Activated T-helper 2 cell treated with anti-CD3 and anti-CD28 coated beads, Interferon-gamma antibody, Interleukin-2, Interleukin-4, amounts not matched to agents 10 μg/mL and 5 μg/mL and 100 μg/mL, durations not matched to agents 14 hours and 24 hours and 36 hours (primary cell): ENCODE data around the gene SLC39A3. TPM values are rescaled to one million over a fixed set of nuclear protein-coding genes. Genes with fewer than 3 reads are reported as not detected.

ENCODE experiments used
- DNase-seq: peaks from one replicate; pipeline ENCODE4 v3.0.0; 2021; ENCODE audit warnings: low spot score
- H3K27ac Mint-ChIP-seq: one replicate; pipeline ENCODE4 v1.8.0; 2021; ENCODE audit warnings: mixed read lengths
- H3K27me3 Mint-ChIP-seq: one replicate; pipeline ENCODE4 v1.8.0; 2021; ENCODE audit warnings: low read depth, mixed read lengths
- H3K36me3 Mint-ChIP-seq: one replicate; pipeline ENCODE4 v1.8.0; 2021; ENCODE audit warnings: low read depth, mixed read lengths
- H3K4me1 Mint-ChIP-seq: one replicate; pipeline ENCODE4 v1.8.0; 2021; ENCODE audit warnings: low read depth, mixed read lengths
- H3K4me3 Mint-ChIP-seq: one replicate; pipeline ENCODE4 v1.8.0; 2021; ENCODE audit warnings: low read depth, mild to moderate bottlenecking, moderate library complexity, mixed read lengths
- H3K9me3 Mint-ChIP-seq: one replicate; pipeline ENCODE4 v1.8.0; 2021; ENCODE audit warnings: mixed read lengths
- intact Hi-C: fragments of 100-400 bp; cut with micrococcal nuclease; formaldehyde crosslinking; loops from one replicate; pipeline ENCODE4 v1.15.1; 2023
- total RNA-seq: library from RNA; stranded (reverse); gene quantifications from 2 replicates; pipeline ENCODE4 v1.2.3, GENCODE V29; 2022

Gene SLC39A3
- total RNA-seq, 1 donor from 2014 or later = 39.4 TPM

GRCh38 chr19:2706251-2706650 is 33.6 kb downstream of the SLC39A3 start:
- Mint-ChIP-seq H3K36me3 (no peaks in the 10 kb centered on the region), H3K4me3 (no peak overlapping the region)
- intact Hi-C loops = no loop called here

DNA sequence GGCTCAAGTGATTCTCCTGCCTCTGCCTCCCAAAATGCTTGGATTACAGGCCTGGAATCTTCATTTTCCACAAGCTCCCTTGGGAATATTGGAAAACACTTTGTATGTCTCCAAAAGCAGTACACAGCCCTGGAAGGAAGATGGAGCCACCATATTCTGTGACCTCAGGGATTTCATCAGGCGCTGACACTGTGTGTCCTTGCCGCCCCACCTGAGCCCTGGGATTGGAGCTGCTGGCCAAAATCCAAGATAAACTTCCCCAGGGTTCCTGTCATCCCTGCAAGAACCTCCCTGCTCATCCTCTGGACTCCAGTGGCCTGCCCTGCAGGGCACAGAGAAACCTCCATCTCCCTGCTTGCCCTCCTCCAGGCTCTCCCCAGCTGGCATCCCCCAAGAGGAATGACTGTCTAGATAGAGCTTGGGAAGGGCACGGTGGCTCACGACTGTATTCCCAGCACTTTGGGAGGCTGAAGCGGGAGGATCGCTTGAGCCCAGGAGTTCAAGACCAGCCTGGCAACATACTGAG is 36.1 kb downstream of the SLC39A3 start:
- no peak overlapping the region for H3K4me3 Mint-ChIP-seq
- no peaks in the 10 kb centered on the region for H3K9me3 Mint-ChIP-seq
- no peaks in the 10 kb centered on the region for H3K36me3 Mint-ChIP-seq
- H3K4me1 Mint-ChIP-seq = peaks cover 4% of the 10 kb centered on the region
- no peak for DNase-seq
- intact Hi-C loops = no loop called here
- peaks cover 7% of the 10 kb centered on the region for H3K27me3 Mint-ChIP-seq
- H3K27ac Mint-ChIP-seq = no peak overlapping the region

More at GRCh38 chr19:2706251-2706650, 33.6 kb downstream of the SLC39A3 start:
- Mint-ChIP-seq H3K9me3 (no peaks in the 10 kb centered on the region), H3K27ac (no peak overlapping the region), H3K4me1 (peaks cover 4% of the 10 kb centered on the region), H3K27me3 (peaks cover 7% of the 10 kb centered on the region)
- no peak for DNase-seq

DNA sequence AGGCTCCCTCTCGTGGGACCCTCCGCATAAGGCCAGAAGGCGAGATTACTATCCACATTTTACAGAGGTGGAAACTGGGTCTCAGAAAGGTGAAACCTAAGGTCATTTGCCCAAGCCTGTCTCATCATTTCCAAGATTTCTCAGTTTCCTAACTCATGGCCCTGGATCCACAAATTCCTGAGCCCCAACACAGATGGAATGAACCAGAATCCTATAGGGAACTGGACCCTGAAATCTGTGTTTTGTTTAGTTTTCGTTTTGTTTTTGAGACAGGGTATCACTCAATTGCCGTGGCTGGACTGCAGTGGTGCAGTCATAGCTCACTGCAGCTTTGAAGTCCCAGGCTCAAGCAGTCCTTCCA is 36.8 kb downstream of the SLC39A3 start:
- peak overlapping the region; percentile 55 for H3K4me3 Mint-ChIP-seq
- peaks cover 7% of the 10 kb centered on the region for H3K27me3 Mint-ChIP-seq
- no peak for DNase-seq
- no peak overlapping the region for H3K27ac Mint-ChIP-seq
- peaks cover 4% of the 10 kb centered on the region for H3K4me1 Mint-ChIP-seq
- no peaks in the 10 kb centered on the region for H3K9me3 Mint-ChIP-seq
- intact Hi-C loops = no loop called here
- H3K36me3 Mint-ChIP-seq = no peaks in the 10 kb centered on the region

- Mint-ChIP-seq H3K27me3 (peaks cover 7% of the 10 kb centered on the region), H3K9me3 (no peaks in the 10 kb centered on the region), H3K4me3 (peak within 1 kb of the TSS; percentile 60), H3K27ac (no peak within 1 kb of the TSS), H3K36me3 (no peaks in the 10 kb centered on the region), H3K4me1 (peaks cover 4% of the 10 kb centered on the region)
- DNase-seq = peak; percentile 88
- intact Hi-C loops = no loop called here
These were observed 37.4 kb downstream of the SLC39A3 start, which contains the start of gene GNG7 for GRCh38 chr19:2702170-2703076. TSS of gene GNG7 (minus strand) at chr19:2702694. CDS start at chr19:2520688, 182,006 bp downstream.

DNA sequence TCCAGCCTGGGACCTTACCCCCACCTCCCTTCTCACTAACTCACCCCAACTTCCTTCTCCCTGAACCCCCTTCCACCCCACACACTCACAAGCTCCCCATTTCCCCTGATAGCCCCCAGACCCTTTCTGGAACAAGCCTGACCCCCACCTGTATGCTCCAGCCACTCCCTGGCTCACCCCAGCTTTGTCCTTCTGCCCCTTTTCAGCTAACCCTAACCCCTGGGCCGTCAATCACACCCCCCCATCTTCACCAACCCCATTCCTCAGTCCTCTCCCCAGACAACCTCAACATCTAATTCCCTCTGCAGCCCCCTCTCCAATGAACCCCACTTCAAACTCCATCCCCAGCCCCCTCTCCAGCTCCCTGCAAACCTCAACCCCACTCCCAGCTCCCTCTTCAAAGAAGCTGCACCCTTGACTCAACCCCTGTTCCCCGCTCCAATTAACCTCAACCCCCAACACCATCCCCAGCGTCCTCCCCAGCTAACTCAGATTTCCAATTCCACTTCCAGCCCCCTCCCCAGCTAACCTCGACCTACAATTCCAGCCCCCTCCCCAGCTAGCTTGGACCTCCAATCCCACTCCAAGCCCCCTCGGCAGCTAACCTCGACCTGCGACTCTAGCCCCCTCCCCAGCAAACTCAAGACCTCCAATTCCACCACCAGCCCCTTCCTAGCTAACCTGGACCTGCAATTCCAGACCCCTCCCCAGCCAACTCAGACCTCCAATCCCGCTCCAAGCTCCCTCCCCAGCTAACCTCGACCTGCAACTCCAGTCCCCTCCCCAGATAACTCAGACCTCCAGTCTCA is 38.3 kb downstream of the SLC39A3 start:
- peak overlapping the region; percentile 60 for H3K4me3 Mint-ChIP-seq

GRCh38 chr19:2700660-2701360 is 39.0 kb downstream of the SLC39A3 start:
- Mint-ChIP-seq H3K9me3 (no peaks in the 10 kb centered on the region), H3K4me1 (peaks cover 4% of the 10 kb centered on the region), H3K27me3 (peaks cover 7% of the 10 kb centered on the region), H3K36me3 (no peaks in the 10 kb centered on the region), H3K27ac (no peak overlapping the region), H3K4me3 (no peak overlapping the region)
- no peak for DNase-seq
- intact Hi-C loops = no loop called here

More for the DNA sequence above, 38.3 kb downstream of the SLC39A3 start:
- no peak for DNase-seq
- Mint-ChIP-seq H3K9me3 (no peaks in the 10 kb centered on the region), H3K27me3 (peaks cover 7% of the 10 kb centered on the region), H3K4me1 (peaks cover 4% of the 10 kb centered on the region), H3K27ac (no peak overlapping the region), H3K36me3 (no peaks in the 10 kb centered on the region)
- intact Hi-C loops = no loop called here

DNA sequence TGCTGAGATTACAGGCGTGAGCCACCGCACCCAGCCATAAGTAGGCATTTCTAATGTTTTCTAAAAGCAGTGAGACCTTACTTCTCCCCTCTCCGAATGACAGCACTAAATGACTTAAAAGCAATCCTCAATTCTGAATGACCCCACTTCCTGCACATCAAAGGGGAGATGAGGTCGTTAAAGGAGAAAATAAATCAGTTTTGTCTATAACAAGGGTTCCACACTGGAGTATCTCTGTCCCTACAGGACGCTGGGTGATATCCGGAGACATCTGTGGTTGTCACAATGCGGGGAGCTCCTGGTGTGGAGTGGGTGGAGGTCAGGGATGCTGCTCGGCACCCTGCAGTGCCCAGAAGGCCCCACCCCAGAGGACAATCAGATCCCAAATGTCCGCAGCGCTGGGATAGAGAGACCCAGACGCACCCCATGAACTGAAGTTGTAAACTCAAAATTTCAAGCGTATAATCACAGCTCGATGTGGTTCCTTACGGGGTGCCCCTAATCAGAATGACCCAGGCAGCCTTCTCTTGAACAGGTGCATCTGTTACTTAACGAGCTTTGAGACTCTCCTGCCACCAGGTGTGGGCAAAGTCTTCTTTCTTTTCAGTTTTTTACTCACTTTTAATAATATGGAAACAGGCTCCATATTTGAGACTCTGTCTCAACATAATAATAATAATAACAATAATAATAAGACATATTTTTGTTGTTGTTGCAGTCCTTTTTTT is 40.2 kb downstream of the SLC39A3 start:
- Mint-ChIP-seq H3K4me3 (no peak overlapping the region), H3K27me3 (peaks cover 7% of the 10 kb centered on the region), H3K9me3 (no peaks in the 10 kb centered on the region), H3K4me1 (peaks cover 4% of the 10 kb centered on the region), H3K27ac (no peak overlapping the region), H3K36me3 (no peaks in the 10 kb centered on the region)
- intact Hi-C loops = no loop called here
- DNase-seq = no peak

DNA sequence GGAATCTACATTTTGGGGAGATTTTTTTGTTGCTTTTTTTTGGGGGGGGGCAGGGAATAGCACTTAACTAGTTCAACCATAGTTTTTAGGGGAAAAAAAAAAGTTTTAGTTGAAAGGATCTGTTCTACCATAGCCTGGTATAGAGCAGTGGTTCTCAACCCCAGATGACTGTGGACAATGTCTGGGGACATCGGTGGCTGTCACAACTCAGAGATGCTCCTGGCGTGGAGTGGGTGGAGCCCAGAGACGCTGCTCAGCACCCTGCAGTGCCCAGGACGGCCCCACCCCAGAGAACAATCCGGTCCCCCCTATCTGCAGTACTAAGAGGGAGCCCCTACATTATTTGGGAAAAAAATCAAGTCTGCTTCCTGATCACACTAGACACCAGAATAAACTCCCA is 45.6 kb downstream of the SLC39A3 start:
- no peak overlapping the region for H3K27ac Mint-ChIP-seq
- DNase-seq = no peak
- no peak overlapping the region for H3K4me3 Mint-ChIP-seq
- no peaks in the 10 kb centered on the region for H3K9me3 Mint-ChIP-seq
- H3K4me1 Mint-ChIP-seq = no peaks in the 10 kb centered on the region
- H3K27me3 Mint-ChIP-seq = peaks cover 2% of the 10 kb centered on the region
- no peaks in the 10 kb centered on the region for H3K36me3 Mint-ChIP-seq
- intact Hi-C loops = no loop called here

DNA sequence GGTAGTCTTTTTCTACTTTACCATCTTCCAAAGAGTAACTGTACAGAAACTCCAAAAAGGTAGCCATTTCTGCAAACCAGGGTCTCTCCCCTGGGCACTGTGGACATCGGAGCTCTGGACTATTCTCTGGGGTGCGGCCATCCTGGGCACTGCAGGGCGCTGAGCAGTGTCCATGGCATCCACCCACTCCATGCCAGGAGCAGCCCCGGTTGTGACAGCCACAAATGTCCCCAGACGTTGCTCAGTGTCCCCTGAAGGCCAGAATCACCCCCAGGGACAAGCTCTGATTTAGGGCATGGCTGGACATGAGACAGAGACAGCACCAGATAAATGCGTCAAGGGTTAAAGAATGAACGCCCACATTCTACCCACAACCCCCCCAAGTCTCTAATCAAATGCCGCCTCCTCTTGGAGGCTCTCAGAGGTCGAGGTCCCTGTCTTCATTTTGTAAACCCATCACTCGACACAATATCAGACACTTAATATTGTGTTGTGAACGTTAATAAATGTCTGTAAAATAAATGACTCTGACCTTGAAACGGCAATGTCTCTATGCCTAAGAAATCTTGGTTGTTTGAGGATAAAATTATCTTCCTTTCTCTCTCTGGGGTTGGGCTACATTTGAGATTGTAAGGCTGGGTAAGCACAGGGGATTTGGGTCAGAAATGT is 46.2 kb downstream of the SLC39A3 start:
- Mint-ChIP-seq H3K27ac (no peak overlapping the region), H3K27me3 (peaks cover 2% of the 10 kb centered on the region), H3K9me3 (no peaks in the 10 kb centered on the region), H3K4me3 (no peak overlapping the region), H3K4me1 (no peaks in the 10 kb centered on the region), H3K36me3 (no peaks in the 10 kb centered on the region)
- no peak for DNase-seq
- intact Hi-C loops = no loop called here

DNA sequence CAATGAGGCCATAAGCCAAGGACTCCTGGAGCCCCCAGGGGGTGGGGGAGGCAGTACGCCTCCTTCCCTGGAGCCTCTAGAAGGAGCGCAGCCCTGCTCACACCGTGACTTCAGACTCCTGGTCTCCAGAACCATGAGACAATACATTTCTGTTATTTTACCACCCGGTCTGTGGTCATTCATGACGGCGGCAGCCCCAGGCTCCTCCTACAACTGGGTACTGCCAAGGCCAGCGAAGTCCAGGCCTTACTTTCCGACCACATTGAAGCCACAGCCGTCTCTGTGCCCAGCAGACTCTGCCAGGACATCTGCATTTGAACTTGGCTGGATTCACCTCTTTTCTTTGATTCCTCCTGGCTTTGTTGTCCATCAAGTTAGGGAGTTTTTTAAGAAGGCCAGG is 47.9 kb downstream of the SLC39A3 start:
- Mint-ChIP-seq H3K4me1 (no peaks in the 10 kb centered on the region), H3K4me3 (no peak overlapping the region), H3K36me3 (no peaks in the 10 kb centered on the region), H3K9me3 (no peaks in the 10 kb centered on the region), H3K27ac (no peak overlapping the region), H3K27me3 (peaks cover 2% of the 10 kb centered on the region)
- intact Hi-C loops = no loop called here
- no peak for DNase-seq

- H3K9me3 Mint-ChIP-seq = no peaks in the 10 kb centered on the region
- H3K36me3 Mint-ChIP-seq = no peaks in the 10 kb centered on the region
- intact Hi-C loops = no loop called here
- DNase-seq = no peak
- peaks cover 2% of the 10 kb centered on the region for H3K27me3 Mint-ChIP-seq
- no peak overlapping the region for H3K4me3 Mint-ChIP-seq
- H3K27ac Mint-ChIP-seq = no peak overlapping the region
- H3K4me1 Mint-ChIP-seq = no peaks in the 10 kb centered on the region
These were observed 49.0 kb downstream of the SLC39A3 start for GRCh38 chr19:2690856-2691255.
